ENCODE results near the gene MTMR10. TPM values are rescaled to one million over a fixed set of nuclear protein-coding genes. Genes with fewer than 3 reads are reported as not detected.

The MTMR10 gene
- total RNA-seq, 6 donors from 2014 or later, result 28.6 to 48.7 (median 36.8) TPM

DNA sequence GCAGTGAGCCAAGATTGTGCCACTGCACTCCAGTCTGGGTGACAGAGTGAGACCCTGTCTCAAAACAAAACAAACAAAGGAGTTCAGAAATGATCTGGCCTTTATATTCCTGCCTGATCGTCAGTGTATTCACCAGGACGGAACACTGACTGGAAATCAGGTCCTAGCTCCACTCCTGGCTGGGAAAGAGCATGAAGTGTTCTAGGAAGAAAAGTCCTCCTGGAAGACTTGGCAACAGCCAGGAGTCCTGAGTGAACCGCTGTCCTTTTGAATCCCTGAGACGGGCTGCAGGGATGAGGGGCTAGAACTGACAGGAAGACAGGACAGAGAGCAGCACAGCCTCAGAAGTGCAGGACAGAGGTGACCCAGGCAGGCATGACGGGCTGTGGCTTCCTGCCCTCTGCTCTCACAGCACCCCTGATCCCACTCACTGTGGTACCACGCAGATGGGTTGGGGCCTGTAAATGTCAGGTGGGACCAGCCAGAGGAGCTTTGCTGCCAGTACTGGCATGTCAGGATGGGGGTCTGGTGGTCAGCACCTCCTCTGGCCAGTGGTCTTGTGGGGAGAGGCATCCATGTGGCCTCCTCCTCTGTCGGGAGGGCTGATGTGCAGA lies 64.2 kb downstream of the MTMR10 start:
- TF ChIP-seq POLR2A (IDR thresholded peaks at IDR 0.05), result no peak
- TF ChIP-seq EP300 (IDR thresholded peaks at IDR 0.05), result no peak
- no peak for TF ChIP-seq POLR2AphosphoS5 (IDR thresholded peaks at IDR 0.05)
- no peak for TF ChIP-seq CTCF (IDR thresholded peaks at IDR 0.05)
- Histone ChIP-seq H3K27ac (no peak overlapping the region), H3K4me3 (no peak overlapping the region), H3K9me3 (no peaks in the 10 kb centered on the region), H3K36me3 (peaks cover 27 to 86% (median 60%) of the 10 kb centered on the region in 4 donors), H3K4me1 (no peaks in the 10 kb centered on the region), H3K27me3 (no peaks in the 10 kb centered on the region)
- ATAC-seq (ENCODE audit: low FRiP score in 2 of 2) (no peak), DNase-seq (peak in 1 of 2 donors; percentile 24)
- 79 to 91% methylated on average over 6 to 7 of the region's 7 CpGs for WGBS, 2 donors

DNA sequence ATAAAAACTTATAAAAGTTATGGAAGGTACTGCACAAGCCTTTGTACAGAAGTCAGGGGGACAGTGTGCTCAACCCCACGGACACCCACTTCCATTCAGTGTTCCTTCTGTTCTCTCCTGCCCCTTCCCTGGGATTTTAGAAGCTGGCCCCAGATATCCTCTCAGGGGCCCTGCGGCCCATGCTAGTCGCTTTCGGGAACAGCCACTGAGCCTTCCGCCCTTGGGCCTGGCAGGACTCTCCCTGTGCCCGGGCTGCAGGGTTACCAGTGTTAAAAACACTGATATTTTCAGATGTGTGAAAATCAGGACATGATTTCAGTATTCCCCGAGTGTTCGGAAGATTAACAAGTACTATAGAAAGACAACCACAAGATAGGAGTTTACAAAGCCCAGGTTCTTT lies 65.3 kb downstream of the MTMR10 start:
- Histone ChIP-seq H3K9me3 (no peaks in the 10 kb centered on the region), H3K27ac (no peak overlapping the region), H3K36me3 (peaks cover 27 to 92% (median 68%) of the 10 kb centered on the region in 4 donors), H3K4me1 (no peaks in the 10 kb centered on the region), H3K4me3 (no peak overlapping the region), H3K27me3 (no peaks in the 10 kb centered on the region)
- ATAC-seq (ENCODE audit: low FRiP score in 2 of 2), result no peak
- no peak for TF ChIP-seq EP300 (IDR thresholded peaks at IDR 0.05)
- DNase-seq, result peak in 1 of 2 donors; percentile 24
- 96% methylated on average over 7 to 8 of the region's 8 CpGs for WGBS, 2 donors

GRCh38 chr15:30925686-30926085 lies 65.7 kb downstream of the MTMR10 start:
- H3K36me3 ChIP-seq, result peaks cover 26 to 92% (median 71%) of the 10 kb centered on the region in 4 donors
- no peaks in the 10 kb centered on the region for H3K27me3 ChIP-seq
- no peak for TF ChIP-seq POLR2A (IDR thresholded peaks at IDR 0.05)
- no peak for TF ChIP-seq POLR2AphosphoS5 (IDR thresholded peaks at IDR 0.05)
- TF ChIP-seq CTCF (IDR thresholded peaks at IDR 0.05), result no peak
- no peak for TF ChIP-seq EP300 (IDR thresholded peaks at IDR 0.05)
- no peak overlapping the region for H3K4me3 ChIP-seq
- no peak overlapping the region for H3K27ac ChIP-seq
- 92 to 100% methylated on average over 1 to 9 of the region's 9 CpGs for WGBS, 2 donors
- ATAC-seq (ENCODE audit: low FRiP score in 2 of 2) (peak in 1 of 2 donors; percentile 9), DNase-seq (peak in 1 of 2 donors; percentile 62)
- no peaks in the 10 kb centered on the region for H3K9me3 ChIP-seq
- H3K4me1 ChIP-seq, result no peaks in the 10 kb centered on the region

DNA sequence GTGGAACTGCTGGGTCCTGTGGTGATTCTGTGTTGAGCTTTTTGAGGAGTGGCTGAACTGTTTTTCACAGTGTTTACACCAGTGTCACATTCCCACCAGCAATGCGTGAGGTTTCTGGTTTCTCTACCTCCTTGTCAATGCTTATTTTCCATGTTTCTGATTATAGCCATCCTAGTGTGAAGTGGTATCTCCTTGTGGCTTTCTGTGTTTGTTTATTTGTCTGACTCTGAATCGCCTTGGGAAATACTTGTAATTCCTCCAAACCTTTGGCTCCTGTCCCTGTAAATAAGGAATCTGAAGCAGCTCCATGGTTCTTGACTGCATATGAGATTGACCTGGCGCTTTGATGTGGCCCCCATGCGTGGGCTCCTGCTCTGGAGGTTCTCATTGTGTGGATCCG lies 67.1 kb downstream of the MTMR10 start:
- Histone ChIP-seq H3K27me3 (no peaks in the 10 kb centered on the region), H3K4me1 (no peaks in the 10 kb centered on the region), H3K4me3 (no peak overlapping the region), H3K27ac (no peak overlapping the region), H3K9me3 (no peaks in the 10 kb centered on the region), H3K36me3 (peaks cover 22 to 96% (median 69%) of the 10 kb centered on the region in 4 donors)
- ATAC-seq (ENCODE audit: low FRiP score in 2 of 2), result no peak
- DNase-seq, result no peak
- 81 to 89% methylated on average over 5 of the region's 5 CpGs for WGBS, 2 donors
- TF ChIP-seq POLR2A (IDR thresholded peaks at IDR 0.05) (no peak), EP300 (IDR thresholded peaks at IDR 0.05) (no peak), CTCF (IDR thresholded peaks at IDR 0.05) (no peak), POLR2AphosphoS5 (IDR thresholded peaks at IDR 0.05) (no peak)

GRCh38 chr15:30923429-30923828 lies 68.0 kb downstream of the MTMR10 start:
- peak in 1 of 2 donors; percentile 52 for DNase-seq
- no peak overlapping the region for H3K27ac ChIP-seq
- H3K36me3 ChIP-seq, result peaks cover 22 to 95% (median 72%) of the 10 kb centered on the region in 4 donors
- H3K4me3 ChIP-seq, result no peak overlapping the region
- H3K27me3 ChIP-seq, result no peaks in the 10 kb centered on the region
- 97% methylated on average over 7 of the region's 7 CpGs for WGBS, 2 donors
- TF ChIP-seq POLR2A (IDR thresholded peaks at IDR 0.05) (no peak), CTCF (IDR thresholded peaks at IDR 0.05) (no peak), EP300 (IDR thresholded peaks at IDR 0.05) (no peak), POLR2AphosphoS5 (IDR thresholded peaks at IDR 0.05) (no peak)
- no peak for ATAC-seq (ENCODE audit: low FRiP score in 2 of 2)
- no peaks in the 10 kb centered on the region for H3K9me3 ChIP-seq
- no peaks in the 10 kb centered on the region for H3K4me1 ChIP-seq
